AG09309 (cell line): ENCODE measurements around the gene GBP2.

Experiments
- DNase-seq: peaks from one replicate; pipeline ENCODE4 v3.0.0-alpha.2; 2010; ENCODE audit warnings: low read depth
- H3K4me3 ChIP-seq: 2 replicates; pipeline ENCODE4 v1.5.1; 2011; ENCODE audit warnings: mild to moderate bottlenecking, low read depth, low read length, moderate library complexity; ENCODE audit not compliant: control insufficient read depth
- CTCF ChIP-seq: IDR thresholded peaks from 2 replicates; pipeline ENCODE4 v1.5.1; 2011; ENCODE audit warnings: mild to moderate bottlenecking, low read depth, low read length, inconsistent platforms; ENCODE audit not compliant: insufficient read depth, control insufficient read depth; ENCODE audit errors: missing control alignments

The GBP2 gene

DNA sequence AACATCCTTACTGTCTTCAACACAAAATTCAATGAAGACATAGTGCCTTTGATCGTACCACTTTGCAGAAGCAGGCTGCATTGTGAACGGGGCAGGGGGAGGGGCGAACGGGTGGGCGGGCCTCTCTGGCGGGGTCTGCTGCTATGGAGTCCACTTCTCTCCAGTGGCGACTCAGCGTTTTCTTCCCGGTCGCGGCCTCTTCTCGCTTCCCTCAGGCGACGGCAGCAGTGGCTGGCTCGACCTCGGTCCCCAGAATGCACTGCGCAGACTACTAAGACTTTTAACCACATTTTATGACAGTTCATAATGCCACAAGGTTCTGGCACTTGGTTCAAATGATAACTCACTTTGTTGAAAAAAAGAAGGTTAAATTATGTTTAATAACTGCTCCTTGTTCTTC lies 21.2 kb downstream of the GBP2 start:
- H3K4me3 ChIP-seq = no peak overlapping the region
- DNase-seq = no peak
- TF ChIP-seq CTCF = no peak

- TF ChIP-seq CTCF = no peak
- no peak for DNase-seq
- no peak overlapping the region for H3K4me3 ChIP-seq
Observed at GRCh38 chr1:89104147-89104546, 21.8 kb downstream of the GBP2 start.

DNA sequence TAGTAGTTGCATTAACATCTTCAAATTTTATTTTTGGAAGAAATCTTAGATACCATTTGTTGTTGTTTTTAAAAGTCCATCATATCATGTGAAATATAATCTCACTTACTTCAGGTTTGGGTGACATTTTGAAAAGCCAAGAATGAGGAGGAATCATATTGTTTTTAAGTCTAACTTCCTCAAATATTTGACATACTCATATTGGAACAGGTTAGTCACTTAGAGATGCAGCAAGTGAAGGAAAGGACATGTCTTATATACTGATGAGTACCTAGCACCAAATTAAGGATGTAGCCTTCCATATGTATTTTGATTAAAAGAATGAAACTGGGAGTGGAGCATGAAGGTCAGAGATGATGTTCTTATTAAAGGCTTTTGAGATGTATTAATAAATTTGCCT lies 23.9 kb downstream of the GBP2 start:
- no peak overlapping the region for H3K4me3 ChIP-seq
- TF ChIP-seq CTCF = no peak

GRCh38 chr1:89100412-89100811 lies 25.5 kb downstream of the GBP2 start:
- no peak overlapping the region for H3K4me3 ChIP-seq
- TF ChIP-seq CTCF = no peak
- no peak for DNase-seq

More for the DNA sequence above, 23.9 kb downstream of the GBP2 start:
- DNase-seq = no peak

GRCh38 chr1:89098857-89099256 lies 27.1 kb downstream of the GBP2 start:
- no peak for TF ChIP-seq CTCF
- no peak for DNase-seq
- H3K4me3 ChIP-seq = no peak overlapping the region

GRCh38 chr1:89095737-89096136 lies 30.2 kb downstream of the GBP2 start:
- no peak for DNase-seq
- no peak for TF ChIP-seq CTCF
- no peak overlapping the region for H3K4me3 ChIP-seq

GRCh38 chr1:89089962-89090361 lies 36.0 kb downstream of the GBP2 start:
- TF ChIP-seq CTCF = no peak
- no peak for DNase-seq
- H3K4me3 ChIP-seq = no peak overlapping the region
